Trophoblast cell (in vitro differentiated cells and primary cell): Measurements from ENCODE around the gene CXorf38. TPM values are rescaled to one million over a fixed set of nuclear protein-coding genes. Genes with fewer than 3 reads are reported as not detected.
A peak's percentile ranks its signal among the peaks of the same experiment; 100 is the strongest.

Source experiments
- DNase-seq, 2 donors: peaks; one replicate each; pipeline ENCODE4 v3.0.0-alpha.2; 2016
- H2AFZ ChIP-seq: 2 replicates; pipeline ENCODE4 v1.6.1; 2013; ENCODE audit warnings: low read length, moderate library complexity, mild to moderate bottlenecking; ENCODE audit not compliant: insufficient read depth, poor library complexity
- H2AK5ac ChIP-seq: 2 replicates; pipeline ENCODE4 v1.6.1; 2013; ENCODE audit warnings: mild to moderate bottlenecking, low read length
- H2BK120ac ChIP-seq: 2 replicates; pipeline ENCODE4 v1.6.1; 2013; ENCODE audit warnings: low read length, mild to moderate bottlenecking, moderate library complexity; ENCODE audit not compliant: insufficient read depth, poor library complexity
- H2BK12ac ChIP-seq: 2 replicates; pipeline ENCODE4 v1.6.1; 2013; ENCODE audit warnings: mild to moderate bottlenecking, low read length, moderate library complexity
- H2BK5ac ChIP-seq: 2 replicates; pipeline ENCODE4 v1.6.1; 2013; ENCODE audit warnings: low read length, low read depth, moderate library complexity, mild to moderate bottlenecking; ENCODE audit not compliant: poor library complexity
- H3K14ac ChIP-seq: 2 replicates; pipeline ENCODE4 v1.6.1; 2013; ENCODE audit warnings: mild to moderate bottlenecking, low read length
- H3K18ac ChIP-seq: 2 replicates; pipeline ENCODE4 v1.6.1; 2013; ENCODE audit warnings: mild to moderate bottlenecking, low read length
- H3K23ac ChIP-seq: 2 replicates; pipeline ENCODE4 v1.6.1; 2013; ENCODE audit warnings: low read length
- H3K27ac ChIP-seq: 2 replicates; pipeline ENCODE4 v1.5.1; 2013; ENCODE audit warnings: low read depth, mild to moderate bottlenecking, inconsistent platforms, low read length, moderate library complexity
- H3K27me3 ChIP-seq: 2 replicates; pipeline ENCODE4 v1.6.1; 2013; ENCODE audit warnings: inconsistent platforms, mild to moderate bottlenecking, low read length, moderate library complexity; ENCODE audit not compliant: insufficient read depth
- H3K36me3 ChIP-seq, 2 experiments: 1 replicate in 1 of 2; 2 replicates in 1 of 2; pipeline ENCODE4 v1.6.1; 2013; ENCODE audit warnings: low read length in 2 of 2, mild to moderate bottlenecking in 2 of 2, moderate library complexity in 1 of 2; ENCODE audit not compliant: insufficient read depth in 2 of 2, control insufficient read depth in 1 of 2
- H3K4ac ChIP-seq: 2 replicates; pipeline ENCODE4 v1.6.1; 2013; ENCODE audit warnings: low read depth, mild to moderate bottlenecking, low read length, moderate library complexity
- H3K4me1 ChIP-seq, 2 experiments: 1 replicate in 1 of 2; 2 replicates in 1 of 2; pipeline ENCODE4 v1.6.1; 2013; ENCODE audit warnings: low read length in 2 of 2, mild to moderate bottlenecking in 2 of 2, moderate library complexity in 1 of 2; ENCODE audit not compliant: insufficient read depth in 2 of 2, control insufficient read depth in 1 of 2
- H3K4me2 ChIP-seq: 2 replicates; pipeline ENCODE4 v1.6.1; 2013; ENCODE audit warnings: inconsistent platforms, mild to moderate bottlenecking, low read length, moderate library complexity
- H3K4me3 ChIP-seq: 2 replicates; pipeline ENCODE4 v1.5.1; 2013; ENCODE audit warnings: mild to moderate bottlenecking, low read depth, low read length, inconsistent platforms
- H3K79me1 ChIP-seq: one replicate; pipeline ENCODE4 v1.6.1; 2013; ENCODE audit warnings: low read length
- H3K79me2 ChIP-seq: 2 replicates; pipeline ENCODE4 v1.6.1; 2013; ENCODE audit warnings: low read length, mild to moderate bottlenecking; ENCODE audit not compliant: control insufficient read depth, insufficient read depth, poor library complexity
- H3K9ac ChIP-seq: 2 replicates; pipeline ENCODE4 v1.6.1; 2013; ENCODE audit warnings: mild to moderate bottlenecking, low read length
- H3K9me3 ChIP-seq: 2 replicates; pipeline ENCODE4 v1.6.1; 2013; ENCODE audit warnings: low read depth, mild to moderate bottlenecking, control low read depth, inconsistent platforms, low read length; ENCODE audit not compliant: insufficient read depth
- H4K12ac ChIP-seq: 2 replicates; pipeline ENCODE4 v1.6.1; 2013; ENCODE audit warnings: low read depth, mild to moderate bottlenecking, low read length, moderate library complexity
- H4K8ac ChIP-seq: 2 replicates; pipeline ENCODE4 v1.6.1; 2013; ENCODE audit warnings: low read depth, mild to moderate bottlenecking, low read length, moderate library complexity
- H4K91ac ChIP-seq: one replicate; pipeline ENCODE4 v1.6.1; 2013; ENCODE audit warnings: low read depth, mild to moderate bottlenecking, low read length, moderate library complexity
- WGBS: extraction: QIAGEN DNeasy Blood & Tissue Kit; methylation state at CpG from one replicate; pipeline ENCODE4 v1.1.7; 2013; ENCODE audit warnings: missing lambda C conversion rate; ENCODE audit not compliant: insufficient read length, insufficient coverage; ENCODE audit errors: extremely low coverage; 5-methylcytosine and 5-hydroxymethylcytosine counted together
- polyA plus RNA-seq: library from polyadenylated mRNA; stranded (reverse); fragments of 200-250 nt; gene quantifications from 2 replicates; pipeline ENCODE4 v1.2.3, GENCODE V29; 2013

CXorf38 gene
- 6.0 TPM in 2 replicates for polyA plus RNA-seq

DNA sequence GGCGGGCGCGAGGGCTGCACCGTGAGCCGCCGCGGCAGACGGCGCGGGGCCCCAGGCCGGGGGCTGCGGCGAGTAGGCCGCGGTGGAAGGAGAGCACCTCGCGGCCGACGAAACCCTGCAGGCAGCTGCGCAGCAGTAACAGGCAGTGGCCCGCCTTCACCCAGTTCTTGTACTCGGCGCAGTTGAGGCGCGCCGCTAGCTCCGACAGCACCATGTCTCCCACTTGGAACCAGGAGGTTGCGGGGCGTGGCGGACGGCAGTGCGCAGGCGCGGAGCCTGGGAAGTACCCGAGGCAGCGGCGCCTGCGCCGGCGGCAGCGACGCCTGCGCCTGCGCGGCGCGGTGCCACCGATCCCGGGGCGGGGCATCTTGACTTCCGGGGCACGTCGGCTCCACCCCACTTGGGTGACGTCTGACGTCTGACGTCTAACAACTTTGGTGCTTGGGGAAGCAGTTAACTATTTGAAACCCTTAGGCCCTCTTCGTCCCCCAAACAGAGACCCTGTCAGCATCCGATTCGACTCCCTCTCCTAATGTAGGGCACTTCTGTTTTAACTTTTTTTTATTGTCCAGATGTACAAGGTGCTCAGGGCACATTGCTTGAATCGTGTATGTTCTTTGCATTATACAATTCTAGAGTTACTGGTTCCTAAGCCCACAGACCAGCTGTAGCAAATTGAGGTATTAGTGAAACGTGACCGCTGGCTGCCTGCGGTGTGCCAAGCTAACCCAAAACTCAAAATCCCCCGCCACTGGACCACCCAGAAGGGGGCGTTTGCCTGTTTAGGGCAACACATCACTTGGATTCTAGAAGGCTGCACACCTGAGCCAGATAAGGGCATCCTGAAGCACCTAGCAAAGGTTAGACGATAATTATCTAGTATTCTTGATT, at the start of gene CXorf38:
Gene CXorf38, minus strand, starts transcription at position 255 of the 891 bp plus-strand sequence. Its CDS starts 41 bp downstream, at position 214.
- no CpG with 5 or more reads among the region's 66 CpGs for WGBS
- H3K14ac ChIP-seq, result peak within 1 kb of the TSS; percentile 73
- peak within 1 kb of the TSS; percentile 90 for H3K4me3 ChIP-seq
- peak within 1 kb of the TSS; percentile 44 for H4K12ac ChIP-seq
- peak within 1 kb of the TSS; percentile 51 for H3K27ac ChIP-seq
- H3K4me2 ChIP-seq, result peak within 1 kb of the TSS; percentile 91
- H2AK5ac ChIP-seq, result no peak within 1 kb of the TSS
- H3K9me3 ChIP-seq, result no peaks in the 10 kb centered on the region
- no peak within 1 kb of the TSS for H2BK12ac ChIP-seq
- H3K9ac ChIP-seq, result peak within 1 kb of the TSS; percentile 76
- peak within 1 kb of the TSS; percentile 64 for H3K4ac ChIP-seq
- peak; percentile 83 to 97 for DNase-seq
- H3K79me1 ChIP-seq, result peaks cover 5% of the 10 kb centered on the region
- peak within 1 kb of the TSS; percentile 46 for H2BK5ac ChIP-seq
- peaks cover 2 to 4% of the 10 kb centered on the region in 2 experiments for H3K36me3 ChIP-seq
- H3K79me2 ChIP-seq, result peaks cover 14% of the 10 kb centered on the region
- no peaks in the 10 kb centered on the region for H3K27me3 ChIP-seq
- peak within 1 kb of the TSS; percentile 35 for H4K91ac ChIP-seq
- peak within 1 kb of the TSS; percentile 85 for H3K18ac ChIP-seq
- H2AFZ ChIP-seq, result peak within 1 kb of the TSS; percentile 97
- H3K23ac ChIP-seq, result no peak within 1 kb of the TSS
- H3K4me1 ChIP-seq, result peaks cover 3 to 5% of the 10 kb centered on the region in 2 experiments
- peak within 1 kb of the TSS; percentile 55 for H2BK120ac ChIP-seq
- peak within 1 kb of the TSS; percentile 75 for H4K8ac ChIP-seq

DNA sequence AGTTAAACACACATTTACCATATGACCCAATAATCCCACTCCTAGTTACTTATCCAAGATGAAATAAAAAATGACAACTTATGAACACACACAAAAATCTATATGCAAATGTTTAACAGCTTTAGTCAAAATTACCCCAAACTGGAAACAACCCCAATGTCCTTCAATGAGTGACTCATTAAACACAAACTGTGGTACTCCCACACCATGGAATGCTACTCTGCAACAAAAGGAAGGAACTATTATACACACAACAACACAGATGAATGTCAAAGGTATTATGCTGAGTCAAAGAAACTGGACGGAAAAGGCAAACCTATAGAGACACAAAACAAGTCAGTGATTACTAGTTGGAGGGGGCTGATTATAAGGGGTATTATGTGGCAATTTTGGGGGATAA, 47.4 kb upstream of the CXorf38 start:
- peaks cover 2 to 6% of the 10 kb centered on the region in 2 experiments for H3K36me3 ChIP-seq
- no peak overlapping the region for H3K27ac ChIP-seq
- H3K79me1 ChIP-seq, result no peaks in the 10 kb centered on the region
- H3K4me1 ChIP-seq, result no peaks in the 10 kb centered on the region
- no peak overlapping the region for H3K23ac ChIP-seq
- H4K91ac ChIP-seq, result no peak overlapping the region
- DNase-seq, result peak in 1 of 2 donors; percentile 65
- no peak overlapping the region for H2BK12ac ChIP-seq
- H3K14ac ChIP-seq, result no peak overlapping the region
- no peak overlapping the region for H2BK120ac ChIP-seq
- no peak overlapping the region for H3K4me2 ChIP-seq
- no peak overlapping the region for H4K8ac ChIP-seq
- no peak overlapping the region for H2BK5ac ChIP-seq
- H3K4ac ChIP-seq, result no peak overlapping the region
- H3K27me3 ChIP-seq, result no peaks in the 10 kb centered on the region
- H4K12ac ChIP-seq, result no peak overlapping the region
- no peak overlapping the region for H3K4me3 ChIP-seq
- no peak overlapping the region for H3K9ac ChIP-seq
- no peaks in the 10 kb centered on the region for H3K79me2 ChIP-seq
- no peak overlapping the region for H2AFZ ChIP-seq
- no peaks in the 10 kb centered on the region for H3K9me3 ChIP-seq
- no CpG with 5 or more reads among the region's 1 CpG for WGBS
- no peak overlapping the region for H2AK5ac ChIP-seq
- no peak overlapping the region for H3K18ac ChIP-seq

GRCh38 chrX:40688929-40689328, 41.6 kb upstream of the CXorf38 start:
- Histone ChIP-seq H3K27ac (no peak overlapping the region), H3K4me2 (no peak overlapping the region), H3K14ac (no peak overlapping the region), H4K12ac (no peak overlapping the region), H3K9me3 (no peaks in the 10 kb centered on the region), H2BK120ac (no peak overlapping the region), H3K4me1 (no peaks in the 10 kb centered on the region), H3K79me2 (no peaks in the 10 kb centered on the region), H3K18ac (no peak overlapping the region), H2AFZ (no peak overlapping the region), H4K91ac (no peak overlapping the region), H3K27me3 (no peaks in the 10 kb centered on the region), H2BK12ac (no peak overlapping the region), H3K23ac (no peak overlapping the region), H3K36me3 (peaks cover 8 to 16% of the 10 kb centered on the region in 2 experiments), H2BK5ac (no peak overlapping the region), H3K4ac (no peak overlapping the region), H3K9ac (no peak overlapping the region), H4K8ac (no peak overlapping the region), H2AK5ac (no peak overlapping the region), H3K4me3 (no peak overlapping the region), H3K79me1 (no peaks in the 10 kb centered on the region)
- no peak for DNase-seq

GRCh38 chrX:40687169-40687568, 39.8 kb upstream of the CXorf38 start:
- Histone ChIP-seq H3K27ac (no peak overlapping the region), H3K4me1 (no peaks in the 10 kb centered on the region), H3K18ac (no peak overlapping the region), H3K4me3 (no peak overlapping the region), H3K14ac (no peak overlapping the region), H3K9me3 (no peaks in the 10 kb centered on the region), H2AFZ (no peak overlapping the region), H3K23ac (no peak overlapping the region), H2BK5ac (no peak overlapping the region), H3K79me2 (no peaks in the 10 kb centered on the region), H2BK120ac (no peak overlapping the region), H4K12ac (no peak overlapping the region), H3K36me3 (peaks cover 7 to 15% of the 10 kb centered on the region in 2 experiments), H3K4me2 (no peak overlapping the region), H3K79me1 (no peaks in the 10 kb centered on the region), H3K27me3 (no peaks in the 10 kb centered on the region), H2AK5ac (no peak overlapping the region), H4K8ac (no peak overlapping the region), H2BK12ac (no peak overlapping the region), H4K91ac (no peak overlapping the region), H3K9ac (no peak overlapping the region), H3K4ac (no peak overlapping the region)
- no peak for DNase-seq
- WGBS, result 100% methylated on average over 1 of the region's 3 CpGs
